Dedifferentiated amniotic fluid mesenchymal stem cell (primary cell): ENCODE results near the gene ZBTB21.

ENCODE experiments used
- DNase-seq: peaks from one replicate; pipeline ENCODE4 v3.0.0-alpha.2; 2016; ENCODE audit errors: extremely low spot score

The ZBTB21 gene

GRCh38 chr21:42009831-42010506 lies at the start of gene ZBTB21:
Gene ZBTB21, minus strand, starts transcription at chr21:42010360. Its CDS starts 16,265 bp downstream, at chr21:41994095.
- peak; percentile 97 for DNase-seq

GRCh38 chr21:42059721-42060120 lies 49.6 kb upstream of the ZBTB21 start:
- DNase-seq, result no peak

- no peak for DNase-seq
These were observed 49.0 kb upstream of the ZBTB21 start for GRCh38 chr21:42059141-42059540.

- no peak for DNase-seq
These were observed 48.5 kb upstream of the ZBTB21 start for GRCh38 chr21:42058631-42059111.

GRCh38 chr21:42057851-42058437 lies 47.8 kb upstream of the ZBTB21 start:
- DNase-seq, result no peak

GRCh38 chr21:42056996-42057689 lies 47.0 kb upstream of the ZBTB21 start:
- DNase-seq, result peak; percentile 32

- no peak for DNase-seq
These were observed 46.3 kb upstream of the ZBTB21 start for GRCh38 chr21:42056468-42056867.

- DNase-seq, result no peak
These were observed 45.3 kb upstream of the ZBTB21 start for GRCh38 chr21:42055425-42055824.

- DNase-seq, result no peak
These were observed 41.6 kb upstream of the ZBTB21 start for GRCh38 chr21:42051788-42052187.

- DNase-seq, result no peak
These were observed 39.6 kb upstream of the ZBTB21 start for GRCh38 chr21:42049578-42050430.

GRCh38 chr21:42048870-42049577 lies 38.9 kb upstream of the ZBTB21 start:
- no peak for DNase-seq

GRCh38 chr21:42047821-42048613 lies 37.9 kb upstream of the ZBTB21 start:
- peak; percentile 68 for DNase-seq

GRCh38 chr21:42044871-42045495 lies 34.8 kb upstream of the ZBTB21 start:
- no peak for DNase-seq

GRCh38 chr21:42043961-42044360 lies 33.8 kb upstream of the ZBTB21 start:
- no peak for DNase-seq

GRCh38 chr21:42043201-42043895 lies 33.2 kb upstream of the ZBTB21 start:
- DNase-seq, result no peak

GRCh38 chr21:42042651-42043050 lies 32.5 kb upstream of the ZBTB21 start:
- no peak for DNase-seq

GRCh38 chr21:42041711-42042110 lies 31.6 kb upstream of the ZBTB21 start:
- no peak for DNase-seq

GRCh38 chr21:42041246-42041645 lies 31.1 kb upstream of the ZBTB21 start:
- DNase-seq, result no peak

- peak; percentile 93 for DNase-seq
These were observed 30.4 kb upstream of the ZBTB21 start for GRCh38 chr21:42040411-42041180.
